GM19328 (cell line): ENCODE measurements around the gene SPON1.

ENCODE experiments used
- ATAC-seq: cut with Tn5 transposase; IDR thresholded peaks from one replicate; pipeline ENCODE4 v1.9.1; 2021; ENCODE audit warnings: mild to moderate bottlenecking, moderate library complexity; ENCODE audit not compliant: unreplicated experiment

The SPON1 gene

GRCh38 chr11:14309425-14310192 lies 347.1 kb downstream of the SPON1 start:
- no peak for ATAC-seq

GRCh38 chr11:14310679-14311078 lies 348.2 kb downstream of the SPON1 start:
- no peak for ATAC-seq

- ATAC-seq, result no peak
Observed at GRCh38 chr11:14312736-14313438, 350.4 kb downstream of the SPON1 start.

- no peak for ATAC-seq
Observed at GRCh38 chr11:14314127-14314526, 351.6 kb downstream of the SPON1 start.

GRCh38 chr11:14315130-14315529 lies 352.6 kb downstream of the SPON1 start:
- ATAC-seq, result no peak
